Heart right ventricle (tissue), 16 donors: ENCODE measurements around the gene TMED10. TPM values are rescaled to one million over a fixed set of nuclear protein-coding genes. Genes with fewer than 3 reads are reported as not detected.

Source experiments
- ATAC-seq, 8 donors: fragments of 200-7000 bp; cut with Tn5 transposase; one replicate each; pipeline ENCODE4 v1.9.1; 2020; ENCODE audit warnings: mild to moderate bottlenecking in 8 of 8, moderate library complexity in 8 of 8, moderate number of reproducible peaks in 1 of 8
- DNase-seq, 2 donors: peaks; one replicate each; pipeline ENCODE4 v3.0.0-alpha.2; 2020
- H3K27ac ChIP-seq, 10 donors: fragments of 200-600 bp; sonication (generic) in 2 of 10; one replicate each; pipeline versions ENCODE4 v1.5.0 to v1.8.0; 2020 to 2022; ENCODE audit warnings: mild to moderate bottlenecking in 3 of 10
- H3K27me3 ChIP-seq, 7 donors: fragments of 200-600 bp; one replicate each; pipeline ENCODE4 v1.8.0; 2021 to 2022; ENCODE audit warnings: mild to moderate bottlenecking in 2 of 7
- H3K36me3 ChIP-seq, 9 donors: fragments of 200-600 bp; sonication (generic) in 1 of 9; one replicate each; pipeline versions ENCODE4 v1.5.0 to v1.8.0; 2020 to 2022; ENCODE audit warnings: mild to moderate bottlenecking in 2 of 9
- H3K4me1 ChIP-seq, 9 donors: fragments of 200-600 bp; sonication (generic) in 1 of 9; one replicate each; pipeline versions ENCODE4 v1.5.0 to v1.8.0; 2020 to 2022; ENCODE audit warnings: mild to moderate bottlenecking in 4 of 9
- H3K4me3 ChIP-seq, 10 donors: fragments of 200-600 bp; sonication (generic) in 2 of 10; one replicate each; pipeline versions ENCODE4 v1.5.0 to v1.8.0; 2020 to 2022; ENCODE audit warnings: mild to moderate bottlenecking in 7 of 10, moderate library complexity in 2 of 10
- H3K9me3 ChIP-seq, 11 donors: fragments of 200-600 bp in 10 of 11; sonication (generic) in 2 of 11; one replicate each; pipeline versions ENCODE4 v1.5.0 to v1.8.0; 2013 to 2022; ENCODE audit warnings: mild to moderate bottlenecking in 2 of 11, control low read depth in 1 of 11, moderate library complexity in 1 of 11
- CTCF ChIP-seq, 9 donors: fragments of 200-600 bp; sonication (generic) in 2 of 9; IDR thresholded peaks; one replicate each; pipeline versions ENCODE4 v1.5.0 to v1.8.0; 2021 to 2022; ENCODE audit warnings: antibody characterized with exemption in 9 of 9, mild to moderate bottlenecking in 5 of 9, moderate library complexity in 1 of 9
- WGBS, 2 donors: extraction: QIAGEN DNeasy Blood & Tissue Kit; methylation state at CpG; one replicate each; pipeline ENCODE4 v1.1.7; 2013; ENCODE audit warnings: inconsistent platforms in 1 of 2; 5-methylcytosine and 5-hydroxymethylcytosine counted together
- intact Hi-C, 10 donors: fragments of 100-400 bp; cut with DNase I; formaldehyde crosslinking; loops; one replicate each; pipeline versions ENCODE4 v1.11.1 to v1.14.2; 2022
- polyA plus RNA-seq, 2 donors: library from polyadenylated mRNA; stranded (reverse); fragments of 200-250 nt; gene quantifications; one replicate each; pipeline ENCODE4 v1.2.3, GENCODE V29; 2013
- total RNA-seq, 10 donors: library from RNA; stranded (reverse); fragmentation: NEBNext Ultra II Directional in 3 of 10; extraction: Animal tissue kit (Norgen Biotek cat#: 25700) in 3 of 10; gene quantifications; one replicate each; pipeline versions ENCODE4 v1.2.1 to v1.2.4, GENCODE V29; 2021 to 2023
- donor health status: Arrhythmogenic right ventricular cardiomyopathy.
- donor health status: ischemic (EF 13 %, LVEDD 7.1; RV severe dilation, severe dysfunction).
- donor health status: healthy with polysubstance abuse.
- donor health status: DM: no; HTN: yes; CAD: no.
- donor health status: DM: no; HTN: no; CAD: no.
- donor health status: ischemic (EF 25% LVEDD 6.9; RV normal size, moderate dysfunction).
- donor health status: ischemic (EF 25% LVEDD 5.7; RV mildly dilated, moderate dysfunction).
- donor health status: healthy.
- donor health status: DM: yes; HTN: yes; CAD: no.
- donor health status: Ischemic cardiomyopathy.
- donor health status: ischemic (EF 35%, LVEDD 5.7; RV mildly dilated, moderate dysfunction).
- donor health status: nonischemic (EF 11% LVEDD 7.7; RV severe dilation, severe dysfunction).
- donor health status: DM: yes; HTN: yes; CAD: no.
- donor health status: PGD.
- donor health status: ischemic (EF 29% LVEDD 5.4; RV normal size, mild dysfunction).
- donor health status: nonischemic (EF 23%, LVEDD 6.1; RV moderate dilation, normal function).

The TMED10 gene
- total and polyA plus RNA-seq, 12 donors = 29.1 to 366 (median 275) TPM

- Histone ChIP-seq H3K27me3 (no peaks in the 10 kb centered on the region), H3K36me3 (no peaks in the 10 kb centered on the region), H3K4me1 (peaks cover 0 to 14% (median 0%) of the 10 kb centered on the region in 9 donors), H3K4me3 (no peak overlapping the region), H3K27ac (no peak overlapping the region), H3K9me3 (no peaks in the 10 kb centered on the region)
- no peak for DNase-seq
- ATAC-seq = no peak
- TF ChIP-seq CTCF (IDR thresholded peaks at IDR 0.05) = no peak
- WGBS, 2 donors = 89 to 93% methylated on average over 6 of the region's 6 CpGs
- intact Hi-C loops = no loop called here
These were observed 39.1 kb upstream of the TMED10 start for GRCh38 chr14:75215520-75215919.

GRCh38 chr14:75214558-75214957 is 38.1 kb upstream of the TMED10 start:
- Histone ChIP-seq H3K4me3 (no peak overlapping the region), H3K36me3 (no peaks in the 10 kb centered on the region), H3K4me1 (peaks cover 0 to 8% (median 0%) of the 10 kb centered on the region in 9 donors), H3K27me3 (peaks cover 0 to 3% (median 0%) of the 10 kb centered on the region in 7 donors), H3K9me3 (no peaks in the 10 kb centered on the region), H3K27ac (no peak overlapping the region)
- DNase-seq = no peak
- intact Hi-C loops = no loop called here
- no peak for TF ChIP-seq CTCF (IDR thresholded peaks at IDR 0.05)
- 88 to 91% methylated on average over 5 of the region's 5 CpGs for WGBS, 2 donors
- no peak for ATAC-seq

GRCh38 chr14:75213172-75213571 is 36.8 kb upstream of the TMED10 start:
- Histone ChIP-seq H3K4me1 (peaks cover 0 to 8% (median 0%) of the 10 kb centered on the region in 9 donors), H3K4me3 (no peak overlapping the region), H3K27me3 (peaks cover 0 to 4% (median 0%) of the 10 kb centered on the region in 7 donors), H3K36me3 (no peaks in the 10 kb centered on the region), H3K9me3 (peaks cover 0 to 4% (median 0%) of the 10 kb centered on the region in 11 donors), H3K27ac (no peak overlapping the region)
- intact Hi-C loops = no loop called here
- TF ChIP-seq CTCF (IDR thresholded peaks at IDR 0.05) = no peak
- ATAC-seq = no peak
- 66% methylated on average over 4 of the region's 4 CpGs for WGBS, 2 donors
- no peak for DNase-seq

- ATAC-seq (no peak), DNase-seq (no peak)
- Histone ChIP-seq H3K4me1 (peaks cover 0 to 26% (median 0%) of the 10 kb centered on the region in 9 donors), H3K36me3 (no peaks in the 10 kb centered on the region), H3K9me3 (peaks cover 0 to 4% (median 0%) of the 10 kb centered on the region in 11 donors), H3K27me3 (peaks cover 0 to 4% (median 0%) of the 10 kb centered on the region in 7 donors), H3K4me3 (no peak overlapping the region), H3K27ac (no peak overlapping the region)
- intact Hi-C loops = no loop called here
- TF ChIP-seq CTCF (IDR thresholded peaks at IDR 0.05) = no peak
- WGBS, 2 donors = 93 to 96% methylated on average over 6 of the region's 6 CpGs
These were observed 32.4 kb upstream of the TMED10 start for GRCh38 chr14:75208843-75209242.
